HFF-Myc (cell line): ENCODE results near the gene TMEM238L.

ENCODE experiments used
- DNase-seq: peaks from one replicate; pipeline ENCODE4 v3.0.0-alpha.2; 2011; ENCODE audit warnings: low read depth; ENCODE audit errors: extremely low read depth
- H3K4me3 ChIP-seq: replicated peaks from 2 replicates; pipeline ENCODE4 v1.5.1; 2011; ENCODE audit warnings: low read depth, mild to moderate bottlenecking, control low read depth, low read length
- CTCF ChIP-seq: IDR thresholded peaks from 2 replicates; pipeline ENCODE4 v1.5.1; 2012; ENCODE audit warnings: mild to moderate bottlenecking, low read depth, low read length, control low read depth; ENCODE audit errors: missing control alignments

TMEM238L gene

GRCh38 chr17:10806545-10807262 lies 2.8 kb upstream of the TMEM238L start:
- DNase-seq, result no peak
- TF ChIP-seq CTCF, result no peak
- H3K4me3 ChIP-seq, result no peak overlapping the region

- no peak overlapping the region for H3K4me3 ChIP-seq
- no peak for TF ChIP-seq CTCF
- DNase-seq, result no peak
These were observed 2.0 kb upstream of the TMEM238L start for GRCh38 chr17:10805911-10806310.

GRCh38 chr17:10804546-10804945 lies 647 bp upstream of the TMEM238L start:
- no peak for TF ChIP-seq CTCF
- no peak for DNase-seq
- H3K4me3 ChIP-seq, result no peak overlapping the region

- no peak for TF ChIP-seq CTCF
- no peak for DNase-seq
- H3K4me3 ChIP-seq, result no peak overlapping the region
These were observed 549 bp downstream of the TMEM238L start for GRCh38 chr17:10803350-10803749.

GRCh38 chr17:10802496-10803284 lies 1.2 kb downstream of the TMEM238L start:
- no peak overlapping the region for H3K4me3 ChIP-seq
- no peak for DNase-seq
- no peak for TF ChIP-seq CTCF

GRCh38 chr17:10799407-10799806 lies 4.5 kb downstream of the TMEM238L start:
- H3K4me3 ChIP-seq, result no peak overlapping the region
- no peak for DNase-seq
- TF ChIP-seq CTCF, result no peak
